Hepatocyte (in vitro differentiated cells): ENCODE measurements around the gene TNS2. TPM values are rescaled to one million over a fixed set of nuclear protein-coding genes. Genes with fewer than 3 reads are reported as not detected.

Experiments used
- DNase-seq: peaks from one replicate; pipeline ENCODE4 v3.0.0-alpha.2; 2016; ENCODE audit warnings: low spot score
- H2AFZ ChIP-seq: fragments of 200-600 bp; sonication (generic); 2 replicates; pipeline ENCODE4 v1.6.0; 2016; ENCODE audit warnings: antibody characterized with exemption, mild to moderate bottlenecking
- H3K27ac ChIP-seq: fragments of 200-600 bp; sonication (generic); 2 replicates; pipeline ENCODE4 v1.5.1; 2016; ENCODE audit warnings: mild to moderate bottlenecking
- H3K27me3 ChIP-seq: fragments of 200-600 bp; sonication (generic); 2 replicates; pipeline ENCODE4 v1.6.1; 2016
- H3K36me3 ChIP-seq: fragments of 200-600 bp; sonication (generic); replicated peaks from 2 replicates; pipeline ENCODE4 v1.5.1; 2016; ENCODE audit warnings: low read depth; ENCODE audit not compliant: insufficient read depth
- H3K4me1 ChIP-seq: fragments of 200-600 bp; sonication (generic); 2 replicates; pipeline ENCODE4 v1.5.1; 2016; ENCODE audit warnings: mild to moderate bottlenecking, moderate library complexity; ENCODE audit not compliant: insufficient read depth
- H3K4me2 ChIP-seq: fragments of 200-600 bp; sonication (generic); 2 replicates; pipeline ENCODE4 v1.6.0; 2016
- H3K4me3 ChIP-seq: fragments of 200-600 bp; sonication (generic); 2 replicates; pipeline ENCODE4 v1.5.1; 2016; ENCODE audit warnings: mild to moderate bottlenecking
- H3K79me2 ChIP-seq: fragments of 200-600 bp; sonication (generic); 2 replicates; pipeline ENCODE4 v1.6.0; 2017; ENCODE audit warnings: mild to moderate bottlenecking
- H3K9me2 ChIP-seq: fragments of 200-600 bp; sonication (generic); replicated peaks from 2 replicates; pipeline ENCODE4 v1.6.0; 2017; ENCODE audit warnings: mild to moderate bottlenecking; ENCODE audit not compliant: insufficient read depth
- H3K9me3 ChIP-seq: fragments of 200-600 bp; sonication (generic); 2 replicates; pipeline ENCODE4 v1.5.1; 2016; ENCODE audit warnings: low read depth, mild to moderate bottlenecking
- H4K20me1 ChIP-seq: fragments of 200-600 bp; sonication (generic); 2 replicates; pipeline ENCODE4 v1.6.0; 2016; ENCODE audit warnings: mild to moderate bottlenecking; ENCODE audit not compliant: insufficient read depth, poor library complexity, severe bottlenecking
- EZH2 ChIP-seq: fragments of 200-600 bp; sonication (generic); IDR thresholded peaks from 2 replicates; pipeline ENCODE4 v1.6.1; 2016; ENCODE audit warnings: antibody characterized with exemption, mild to moderate bottlenecking, borderline replicate concordance
- EZH2phosphoT487 ChIP-seq: fragments of 200-600 bp; sonication (generic); IDR thresholded peaks from one replicate; pipeline ENCODE4 v1.6.1; 2018; ENCODE audit warnings: antibody characterized with exemption, mild to moderate bottlenecking, low read depth, moderate library complexity; ENCODE audit not compliant: unreplicated experiment, severe bottlenecking
- WGBS: methylation state at CpG from one replicate; pipeline ENCODE4 v1.1.6; 2016; ENCODE audit warnings: low lambda C conversion rate; ENCODE audit errors: missing lambda C conversion rate; 5-methylcytosine and 5-hydroxymethylcytosine counted together
- polyA plus RNA-seq: library from polyadenylated mRNA; unstranded; fragments of >200 nt; fragmentation: Nextera tagmentation; extraction: Ambion mirVana; gene quantifications from 2 replicates; pipeline ENCODE4 v1.2.1, GENCODE V29; 2016
- total RNA-seq: library from RNA; depleted of rRNA; stranded (reverse); fragments of >200 nt; gene quantifications from 2 replicates; pipeline ENCODE4 v1.2.3, GENCODE V29; 2014
- TF ChIP-seq, protein P1 (sequence below): fragments of 200-600 bp; sonication (generic); IDR thresholded peaks from 2 replicates; pipeline ENCODE4 v1.5.1; 2016; ENCODE audit warnings: antibody characterized with exemption, mild to moderate bottlenecking; ENCODE audit not compliant: poor library complexity

The TNS2 gene
- total and polyA plus RNA-seq, 2 experiments from 2014 or later, result 15.9 to 32.2 TPM

- H3K27ac ChIP-seq, result no peak overlapping the region
- H3K9me3 ChIP-seq, result no peaks in the 10 kb centered on the region
- H4K20me1 ChIP-seq, result no peaks in the 10 kb centered on the region
- H3K27me3 ChIP-seq, result no peaks in the 10 kb centered on the region
- peaks cover 12% of the 10 kb centered on the region for H3K79me2 ChIP-seq
- no peak overlapping the region for H3K4me3 ChIP-seq
- no peak overlapping the region for H2AFZ ChIP-seq
- H3K4me1 ChIP-seq, result peaks cover 21% of the 10 kb centered on the region
- no peak for DNase-seq
- TF ChIP-seq EZH2, result no peak
- TF ChIP-seq EZH2phosphoT487, result no peak
- TF ChIP-seq, protein P1, sequence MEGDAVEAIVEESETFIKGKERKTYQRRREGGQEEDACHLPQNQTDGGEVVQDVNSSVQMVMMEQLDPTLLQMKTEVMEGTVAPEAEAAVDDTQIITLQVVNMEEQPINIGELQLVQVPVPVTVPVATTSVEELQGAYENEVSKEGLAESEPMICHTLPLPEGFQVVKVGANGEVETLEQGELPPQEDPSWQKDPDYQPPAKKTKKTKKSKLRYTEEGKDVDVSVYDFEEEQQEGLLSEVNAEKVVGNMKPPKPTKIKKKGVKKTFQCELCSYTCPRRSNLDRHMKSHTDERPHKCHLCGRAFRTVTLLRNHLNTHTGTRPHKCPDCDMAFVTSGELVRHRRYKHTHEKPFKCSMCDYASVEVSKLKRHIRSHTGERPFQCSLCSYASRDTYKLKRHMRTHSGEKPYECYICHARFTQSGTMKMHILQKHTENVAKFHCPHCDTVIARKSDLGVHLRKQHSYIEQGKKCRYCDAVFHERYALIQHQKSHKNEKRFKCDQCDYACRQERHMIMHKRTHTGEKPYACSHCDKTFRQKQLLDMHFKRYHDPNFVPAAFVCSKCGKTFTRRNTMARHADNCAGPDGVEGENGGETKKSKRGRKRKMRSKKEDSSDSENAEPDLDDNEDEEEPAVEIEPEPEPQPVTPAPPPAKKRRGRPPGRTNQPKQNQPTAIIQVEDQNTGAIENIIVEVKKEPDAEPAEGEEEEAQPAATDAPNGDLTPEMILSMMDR, result no peak
- H3K36me3 ChIP-seq, result no peaks in the 10 kb centered on the region
- 92% methylated on average over 6 of the region's 6 CpGs for WGBS
- no peak overlapping the region for H3K4me2 ChIP-seq
- H3K9me2 ChIP-seq, result no peaks in the 10 kb centered on the region
These were observed 24.0 kb downstream of the TNS2 start for GRCh38 chr12:53073881-53074280.

DNA sequence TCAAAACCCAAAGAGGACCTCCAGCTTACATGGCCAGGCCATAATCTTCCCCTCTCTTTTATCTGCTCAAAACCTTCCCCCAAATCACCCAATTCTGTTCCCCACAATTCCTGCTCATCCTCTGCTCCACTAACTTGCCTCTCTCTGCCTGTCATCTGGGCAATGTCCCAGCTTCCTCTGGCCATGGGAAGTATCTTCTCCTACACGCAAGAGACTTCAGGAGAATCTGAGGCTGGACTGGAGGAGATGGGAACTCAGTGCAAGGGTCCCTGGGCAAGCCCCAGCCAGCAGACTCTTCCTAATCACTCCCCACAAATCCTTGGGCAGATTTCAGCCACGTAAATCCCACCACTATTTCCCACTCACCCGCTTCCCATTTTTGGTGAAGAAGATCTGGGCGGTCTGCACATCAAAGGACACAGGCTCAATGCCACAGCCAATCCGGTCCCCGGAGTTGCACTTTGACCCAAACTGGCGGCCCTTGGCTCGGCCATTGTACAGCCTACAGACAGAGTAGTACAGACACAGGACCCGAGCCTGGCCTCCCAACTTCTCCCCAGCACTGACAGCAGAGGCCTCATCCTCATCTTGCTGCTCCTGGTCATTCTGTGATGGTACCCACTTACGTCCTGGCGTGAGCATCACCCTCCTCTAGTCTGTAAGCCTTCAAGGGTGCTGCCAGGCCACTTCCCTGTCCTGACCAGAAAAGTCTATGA, 24.6 kb downstream of the TNS2 start:
- H3K9me2 ChIP-seq, result no peaks in the 10 kb centered on the region
- no peaks in the 10 kb centered on the region for H3K27me3 ChIP-seq
- H3K4me3 ChIP-seq, result no peak overlapping the region
- no peaks in the 10 kb centered on the region for H4K20me1 ChIP-seq
- no peak overlapping the region for H3K4me2 ChIP-seq
- H3K27ac ChIP-seq, result no peak overlapping the region
- 96% methylated on average over 11 of the region's 11 CpGs for WGBS
- no peaks in the 10 kb centered on the region for H3K36me3 ChIP-seq
- H3K79me2 ChIP-seq, result peaks cover 12% of the 10 kb centered on the region
- no peak for DNase-seq
- peaks cover 21% of the 10 kb centered on the region for H3K4me1 ChIP-seq
- TF ChIP-seq EZH2 (no peak), EZH2phosphoT487 (no peak)
- H2AFZ ChIP-seq, result no peak overlapping the region
- no peaks in the 10 kb centered on the region for H3K9me3 ChIP-seq

GRCh38 chr12:53074999-53075370, 25.1 kb downstream of the TNS2 start:
- H3K4me3 ChIP-seq, result no peak overlapping the region
- H4K20me1 ChIP-seq, result no peaks in the 10 kb centered on the region
- H3K9me2 ChIP-seq, result no peaks in the 10 kb centered on the region
- no peaks in the 10 kb centered on the region for H3K9me3 ChIP-seq
- H3K4me2 ChIP-seq, result no peak overlapping the region
- H3K36me3 ChIP-seq, result no peaks in the 10 kb centered on the region
- DNase-seq, result no peak
- H3K27ac ChIP-seq, result no peak overlapping the region
- H3K79me2 ChIP-seq, result peaks cover 12% of the 10 kb centered on the region
- H2AFZ ChIP-seq, result no peak overlapping the region
- TF ChIP-seq EZH2 (no peak), EZH2phosphoT487 (no peak)
- TF ChIP-seq, protein P1, result no peak
- H3K27me3 ChIP-seq, result no peaks in the 10 kb centered on the region
- WGBS, result 90% methylated on average over 3 of the region's 3 CpGs
- peaks cover 21% of the 10 kb centered on the region for H3K4me1 ChIP-seq

- H3K4me3 ChIP-seq, result no peak overlapping the region
- H4K20me1 ChIP-seq, result no peaks in the 10 kb centered on the region
- H2AFZ ChIP-seq, result no peak overlapping the region
- no peak for DNase-seq
- TF ChIP-seq, protein P1, result no peak
- TF ChIP-seq EZH2phosphoT487, result no peak
- TF ChIP-seq EZH2, result no peak
- H3K36me3 ChIP-seq, result no peaks in the 10 kb centered on the region
- peaks cover 27% of the 10 kb centered on the region for H3K4me1 ChIP-seq
- H3K9me2 ChIP-seq, result no peaks in the 10 kb centered on the region
- no peak overlapping the region for H3K27ac ChIP-seq
- no peak overlapping the region for H3K4me2 ChIP-seq
- H3K27me3 ChIP-seq, result no peaks in the 10 kb centered on the region
- WGBS, result 96% methylated on average over 3 of the region's 3 CpGs
- peaks cover 12% of the 10 kb centered on the region for H3K79me2 ChIP-seq
- H3K9me3 ChIP-seq, result no peaks in the 10 kb centered on the region
These were observed 26.6 kb downstream of the TNS2 start for GRCh38 chr12:53076461-53076860.
